ENCODE results near the gene PLEKHF1.

DNA sequence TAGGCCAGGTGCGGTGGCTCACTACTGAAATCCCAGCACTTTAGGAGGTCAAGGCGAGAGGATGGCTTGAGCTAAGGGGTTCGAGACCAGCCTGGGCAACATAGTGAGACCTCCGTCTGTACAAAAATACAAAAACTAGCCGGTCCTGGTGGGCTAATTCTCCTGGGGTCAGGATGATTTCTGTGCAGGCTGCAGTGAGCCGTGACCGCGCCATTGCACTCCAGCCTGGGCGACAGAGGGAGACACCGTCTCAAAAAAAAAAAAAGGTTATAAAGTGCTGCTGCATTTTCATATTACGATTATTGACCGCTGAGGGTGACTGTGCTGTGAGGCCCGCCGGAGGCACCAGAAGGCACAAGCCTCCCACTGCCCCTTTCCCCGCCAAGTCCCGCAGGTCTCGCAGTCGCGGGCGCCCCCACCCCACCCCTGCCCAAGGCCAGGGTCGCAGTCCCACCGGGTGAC lies 477 bp upstream of the PLEKHF1 start:
- no peak for TF ChIP-seq POLR2A (IDR thresholded peaks at IDR 0.05)
- TF ChIP-seq, protein P1, sequence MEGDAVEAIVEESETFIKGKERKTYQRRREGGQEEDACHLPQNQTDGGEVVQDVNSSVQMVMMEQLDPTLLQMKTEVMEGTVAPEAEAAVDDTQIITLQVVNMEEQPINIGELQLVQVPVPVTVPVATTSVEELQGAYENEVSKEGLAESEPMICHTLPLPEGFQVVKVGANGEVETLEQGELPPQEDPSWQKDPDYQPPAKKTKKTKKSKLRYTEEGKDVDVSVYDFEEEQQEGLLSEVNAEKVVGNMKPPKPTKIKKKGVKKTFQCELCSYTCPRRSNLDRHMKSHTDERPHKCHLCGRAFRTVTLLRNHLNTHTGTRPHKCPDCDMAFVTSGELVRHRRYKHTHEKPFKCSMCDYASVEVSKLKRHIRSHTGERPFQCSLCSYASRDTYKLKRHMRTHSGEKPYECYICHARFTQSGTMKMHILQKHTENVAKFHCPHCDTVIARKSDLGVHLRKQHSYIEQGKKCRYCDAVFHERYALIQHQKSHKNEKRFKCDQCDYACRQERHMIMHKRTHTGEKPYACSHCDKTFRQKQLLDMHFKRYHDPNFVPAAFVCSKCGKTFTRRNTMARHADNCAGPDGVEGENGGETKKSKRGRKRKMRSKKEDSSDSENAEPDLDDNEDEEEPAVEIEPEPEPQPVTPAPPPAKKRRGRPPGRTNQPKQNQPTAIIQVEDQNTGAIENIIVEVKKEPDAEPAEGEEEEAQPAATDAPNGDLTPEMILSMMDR (IDR thresholded peaks at IDR 0.05): peak in 7 of 12 donors; percentile 16 to 50 (median 36)
